HG03045 (cell line): Measurements from ENCODE around the gene AMPD3.

Source experiments
- ATAC-seq: cut with Tn5 transposase; IDR thresholded peaks from one replicate; pipeline ENCODE4 v1.9.1; 2021; ENCODE audit warnings: mild to moderate bottlenecking, moderate library complexity; ENCODE audit not compliant: unreplicated experiment

The AMPD3 gene

DNA sequence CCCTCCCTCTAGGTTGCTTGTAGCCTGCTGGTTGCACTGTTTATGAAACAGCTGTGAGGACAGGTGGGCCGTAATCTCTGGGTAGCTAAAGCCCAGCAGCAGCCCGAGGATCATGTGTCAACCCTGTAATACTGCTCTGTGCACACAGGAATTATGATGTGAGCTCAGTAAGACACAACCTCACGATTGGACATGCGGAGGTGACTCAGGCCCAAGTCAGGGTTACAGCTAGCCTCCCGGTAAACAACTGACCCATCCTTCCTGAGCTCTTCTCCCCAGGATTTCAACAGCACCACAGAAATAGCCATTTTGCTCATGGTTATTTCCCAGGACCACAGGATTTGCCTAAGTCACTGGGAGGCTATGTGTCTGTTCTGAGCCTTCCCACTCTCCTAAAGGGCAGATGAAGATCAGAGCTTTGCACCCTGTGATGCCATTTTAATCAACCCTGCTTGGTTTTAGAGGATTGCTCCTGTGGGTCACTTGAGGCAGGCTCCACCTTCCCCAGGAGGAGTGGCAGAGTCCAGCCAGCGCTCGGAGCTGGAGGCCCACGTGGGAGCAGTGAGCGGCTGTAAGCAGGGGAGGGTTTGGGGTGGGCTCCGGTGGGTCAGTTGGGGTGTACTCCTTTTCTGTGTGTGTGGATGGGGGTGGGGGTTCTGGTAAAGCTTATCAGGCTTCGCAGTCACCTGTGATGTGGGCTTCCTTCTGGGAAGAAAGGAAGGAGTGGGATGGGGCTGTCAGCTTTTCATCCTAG is at the start of gene AMPD3:
Gene AMPD3, plus strand, starts transcription at position 387 of the 754 bp plus-strand sequence. CDS start 6,256 bp downstream, outside the sequence.
- ATAC-seq: peak; percentile 28

DNA sequence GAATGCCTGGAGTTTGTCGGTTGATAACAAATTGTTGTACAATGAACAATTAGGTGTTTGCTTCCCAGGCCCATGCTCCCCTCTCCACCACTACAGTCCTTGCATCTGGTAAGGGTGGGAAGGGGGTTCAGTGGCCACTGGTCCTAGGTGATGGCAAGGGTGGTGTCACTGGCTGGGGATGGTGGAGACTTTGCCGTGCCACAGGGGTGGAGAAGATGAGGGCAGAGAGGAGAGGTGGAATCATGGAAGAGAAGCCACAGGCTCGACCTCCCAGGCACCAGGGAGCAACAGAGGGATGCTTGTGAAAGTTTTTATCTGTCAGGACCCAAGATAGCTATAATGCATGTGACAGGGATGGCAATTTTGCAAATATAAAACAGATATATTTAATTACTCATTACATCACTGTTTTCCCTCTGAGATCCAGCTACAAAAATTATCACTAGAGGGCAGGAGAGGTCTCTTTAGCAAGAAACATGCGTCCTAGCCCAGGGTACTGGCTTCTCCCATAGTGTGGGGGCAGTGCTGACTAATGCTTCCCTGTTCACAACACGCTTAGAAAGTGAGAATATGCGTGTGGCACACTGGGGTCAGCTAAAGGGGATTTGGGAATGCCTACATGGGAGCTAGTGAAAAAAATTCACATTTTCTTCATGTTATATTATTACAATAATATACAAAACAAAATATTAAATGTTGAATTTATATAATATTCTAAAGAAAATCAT is 49.0 kb upstream of the AMPD3 start:
- no peak for ATAC-seq

DNA sequence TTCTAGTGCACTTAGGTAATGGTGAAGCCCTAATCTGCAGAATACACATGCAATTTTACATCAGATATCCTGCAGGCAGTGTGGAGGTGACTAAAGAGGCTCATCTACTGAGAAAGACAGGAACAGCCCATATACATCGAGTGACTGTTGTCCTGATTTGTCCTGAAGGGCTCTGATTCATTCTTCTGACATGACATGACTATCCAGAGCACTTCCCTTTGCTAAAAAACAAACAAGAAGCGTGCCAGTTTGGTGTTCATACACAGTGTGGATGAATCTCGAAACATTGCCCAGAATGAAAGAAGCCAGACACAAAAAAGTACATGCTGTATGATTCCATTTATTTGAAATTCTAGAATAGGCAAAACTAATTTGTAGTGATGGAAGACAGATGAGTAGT is 48.0 kb upstream of the AMPD3 start:
- ATAC-seq: no peak

DNA sequence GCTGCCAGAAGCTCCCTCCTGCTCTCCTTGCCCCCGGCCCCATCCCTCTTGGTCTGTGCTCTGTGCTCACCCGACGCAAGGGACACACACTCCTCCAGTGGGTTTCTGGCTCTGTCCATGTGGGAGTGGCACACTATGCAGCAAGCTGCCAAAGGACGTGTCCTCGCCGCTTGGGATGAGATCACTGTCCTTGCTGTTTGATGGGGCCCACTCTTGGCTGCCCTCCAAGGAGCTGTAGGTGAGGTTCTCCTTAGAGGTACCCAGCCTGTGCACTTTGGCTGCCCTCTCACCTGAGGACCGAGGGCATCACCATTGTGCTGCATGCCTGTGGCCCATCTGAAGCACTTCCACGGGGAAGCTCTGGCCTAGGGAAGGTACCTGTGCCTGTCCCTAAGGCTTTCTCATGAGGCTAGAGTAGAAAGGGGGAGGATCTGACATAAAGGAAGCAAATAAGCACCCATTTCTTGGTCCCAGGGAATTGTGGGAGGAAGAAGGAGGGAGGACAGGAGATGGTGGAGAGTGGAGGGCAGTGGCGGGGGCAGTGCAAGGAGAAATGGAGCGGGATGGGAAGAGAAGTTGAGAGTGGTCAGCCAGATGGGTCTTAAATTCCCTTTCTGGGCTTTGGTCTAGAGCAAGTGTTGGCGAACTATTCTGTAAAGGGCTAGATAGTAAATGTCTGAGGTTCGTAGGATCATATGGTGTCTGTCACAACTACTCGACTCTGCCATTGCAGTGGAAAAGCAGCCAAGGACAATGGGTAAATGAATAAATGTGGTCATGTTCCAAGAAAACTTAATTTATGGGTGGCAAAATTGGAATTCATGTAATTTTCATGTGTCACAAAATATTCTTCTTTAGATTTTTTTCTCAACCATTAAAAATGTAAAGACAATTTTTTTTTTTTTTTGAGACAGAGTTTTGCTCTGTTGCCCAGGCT is 47.0 kb upstream of the AMPD3 start:
- no peak for ATAC-seq

DNA sequence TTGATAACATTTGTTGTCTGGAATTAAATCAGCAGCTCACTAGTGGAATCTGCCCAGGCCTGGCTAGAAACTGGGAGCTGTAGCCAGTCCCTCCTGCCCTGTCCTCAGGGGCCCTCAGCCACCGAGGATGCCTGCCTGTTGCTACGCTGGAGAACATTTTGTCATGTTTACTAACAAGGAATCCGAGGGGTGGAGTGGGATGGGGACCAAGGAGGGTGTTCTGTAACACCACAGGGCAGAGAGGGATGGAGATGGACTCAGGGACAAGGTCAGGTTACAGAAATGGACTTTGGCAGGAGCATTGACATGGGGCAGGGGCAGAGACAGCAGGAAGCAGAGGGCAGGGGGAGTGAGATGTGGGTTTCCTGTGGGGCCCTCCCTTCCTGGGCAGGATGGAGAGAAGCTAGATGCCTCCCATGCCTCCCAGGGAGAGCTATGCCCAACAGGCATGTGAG is 45.8 kb upstream of the AMPD3 start:
- ATAC-seq: no peak

DNA sequence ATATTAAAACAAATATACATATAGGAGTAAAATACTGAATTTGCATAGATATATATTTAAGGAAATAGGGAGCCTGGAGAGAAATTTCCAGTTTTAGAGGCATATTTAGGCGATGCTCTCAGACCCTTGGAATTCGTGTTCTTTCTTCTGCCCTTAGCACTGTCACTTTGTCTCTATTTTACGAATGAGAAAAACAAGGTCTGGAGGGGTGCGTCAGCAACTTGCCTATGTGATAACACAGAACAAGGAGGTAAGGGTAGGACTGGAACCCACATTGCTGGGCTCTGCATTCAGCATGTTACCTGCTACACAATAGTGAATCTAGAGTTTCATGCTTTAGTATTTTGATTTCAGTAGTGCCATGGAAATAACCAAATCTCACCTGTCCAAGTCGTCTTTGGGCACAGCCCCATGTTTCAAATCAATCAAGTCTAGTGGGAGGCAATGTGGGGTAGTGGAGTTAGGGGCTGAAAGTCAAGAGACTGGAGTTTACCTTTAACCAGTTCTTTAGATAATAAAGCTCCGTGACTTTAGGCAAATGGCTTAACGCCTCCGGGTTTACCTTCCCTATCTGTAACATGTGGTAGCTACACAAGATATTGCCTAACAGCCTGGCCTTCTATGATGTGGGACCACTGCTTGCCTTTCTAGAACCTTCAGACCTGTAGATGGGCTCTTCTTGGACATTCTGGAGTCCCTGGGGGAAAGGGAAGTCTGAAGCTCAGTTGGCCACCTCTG is 44.8 kb upstream of the AMPD3 start:
- ATAC-seq: no peak

DNA sequence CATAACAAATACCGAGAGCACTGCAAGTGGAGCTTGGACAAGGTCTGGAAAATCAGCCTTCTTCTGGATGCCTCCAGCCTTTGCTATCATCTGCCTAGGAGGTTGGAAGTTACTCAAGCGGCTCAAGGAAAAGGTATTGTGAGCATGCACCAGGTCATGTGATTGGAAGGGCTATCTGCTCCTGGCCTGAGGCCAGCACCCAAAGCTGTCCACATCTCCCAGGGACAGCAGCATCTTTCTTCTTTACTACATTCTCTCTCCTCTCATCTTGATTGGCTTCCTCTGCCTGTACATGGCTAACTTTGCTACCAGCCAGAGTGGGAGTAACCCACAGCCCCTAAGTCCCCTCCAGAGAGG is 44.2 kb upstream of the AMPD3 start:
- ATAC-seq: no peak

DNA sequence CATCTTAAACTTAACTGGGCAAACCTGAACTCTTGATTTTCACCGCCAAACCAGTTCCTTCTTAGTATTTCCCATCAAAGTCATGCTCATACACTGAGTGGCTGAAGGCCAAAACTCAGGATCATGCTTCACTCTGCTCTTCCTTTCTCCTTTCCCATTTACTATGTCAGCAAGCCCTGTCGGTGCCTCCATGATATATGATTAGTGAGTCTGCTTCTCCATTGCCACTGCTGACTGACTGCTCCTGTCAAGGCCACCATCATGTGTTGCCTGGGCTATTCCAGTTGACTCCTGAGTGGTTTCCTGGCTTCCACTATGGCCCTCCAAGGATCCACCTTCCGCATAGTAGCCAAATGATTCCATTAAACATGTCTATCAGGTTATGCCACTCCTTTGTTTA is 42.8 kb upstream of the AMPD3 start:
- no peak for ATAC-seq

DNA sequence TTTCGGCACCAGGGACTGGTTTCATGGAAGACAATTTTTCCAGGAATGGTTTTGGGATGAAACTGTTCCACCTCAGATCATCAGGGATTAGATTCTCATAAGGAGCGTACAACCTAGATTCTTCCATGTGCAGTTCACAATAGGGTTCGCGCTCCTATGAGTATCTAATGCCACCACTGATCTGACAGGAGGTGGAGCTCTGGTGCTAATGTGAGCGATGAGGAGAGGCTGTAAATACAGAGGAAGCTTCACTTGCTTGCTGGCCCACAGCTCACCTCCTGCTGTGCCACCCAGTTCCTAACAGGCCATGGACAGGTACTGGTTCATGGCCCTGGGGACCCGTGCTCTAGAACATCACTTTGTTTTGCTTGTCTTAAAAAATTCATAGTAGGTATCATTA is 41.8 kb upstream of the AMPD3 start:
- ATAC-seq: no peak

DNA sequence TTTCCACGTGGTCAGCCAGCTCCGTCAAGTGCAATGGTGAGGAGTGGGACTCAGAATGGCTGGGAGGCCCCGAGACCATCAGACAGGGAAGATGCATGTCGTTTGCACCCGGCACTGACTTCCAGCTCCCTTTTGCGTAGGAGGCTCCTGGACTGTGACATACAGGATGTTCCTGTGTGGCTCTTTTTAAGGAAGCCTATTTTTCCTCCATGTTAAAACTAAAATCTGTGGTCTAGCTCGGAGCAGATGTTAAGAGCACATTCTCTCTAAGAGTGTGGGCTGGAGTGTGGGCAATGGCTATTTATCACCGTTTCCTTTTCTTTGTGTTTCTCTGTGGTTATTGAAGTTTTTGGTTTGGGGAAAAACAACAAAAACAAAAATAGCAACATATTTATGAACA is 40.9 kb upstream of the AMPD3 start:
- ATAC-seq: no peak

DNA sequence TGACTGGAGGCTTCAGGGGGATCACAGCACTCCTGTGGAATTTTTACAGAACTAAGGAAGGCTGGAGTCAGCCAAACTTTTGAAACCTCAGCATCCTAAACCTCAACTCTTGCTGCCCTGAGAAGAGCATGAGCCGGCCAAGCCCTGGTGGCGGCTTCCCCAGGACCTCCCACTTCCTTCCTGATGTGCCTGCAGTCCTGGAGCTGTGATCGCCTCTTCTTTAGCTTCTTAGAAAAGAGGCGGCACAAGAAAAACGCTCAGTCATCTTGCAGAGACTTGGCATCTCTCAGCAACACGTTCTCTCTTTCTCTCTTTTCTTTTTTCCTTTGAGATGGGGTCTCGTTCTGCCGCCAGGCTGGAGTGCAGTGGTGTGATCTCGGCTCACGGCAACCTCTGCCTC is 40.4 kb upstream of the AMPD3 start:
- ATAC-seq: no peak

DNA sequence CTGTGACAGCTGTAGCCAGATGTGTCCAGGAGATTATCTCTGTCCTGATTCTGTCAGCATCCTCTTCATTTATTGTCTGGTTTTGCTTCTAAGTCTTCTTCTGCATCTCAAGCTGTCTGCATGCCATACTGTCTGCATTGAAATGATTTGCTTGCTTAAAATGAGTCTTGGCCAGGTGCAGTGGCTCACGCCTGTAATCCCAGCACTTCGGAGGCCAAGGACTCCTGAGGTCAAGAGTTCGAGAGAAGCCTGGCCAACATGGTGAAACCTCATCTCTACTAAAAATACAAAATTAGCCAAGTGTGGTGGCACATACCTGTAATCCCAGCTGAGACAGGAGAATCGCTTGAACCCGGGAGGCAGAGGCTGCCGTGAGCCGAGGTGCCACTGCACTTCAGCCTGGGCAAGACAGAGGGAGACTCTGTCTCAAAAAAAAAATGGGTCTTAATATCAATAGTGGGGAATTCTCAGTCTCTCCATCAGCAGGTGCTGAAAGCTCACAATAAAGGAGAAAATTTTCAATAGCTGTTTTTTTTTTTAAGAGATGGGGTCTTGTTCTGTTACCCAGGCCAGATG is 39.2 kb upstream of the AMPD3 start:
- no peak for ATAC-seq

DNA sequence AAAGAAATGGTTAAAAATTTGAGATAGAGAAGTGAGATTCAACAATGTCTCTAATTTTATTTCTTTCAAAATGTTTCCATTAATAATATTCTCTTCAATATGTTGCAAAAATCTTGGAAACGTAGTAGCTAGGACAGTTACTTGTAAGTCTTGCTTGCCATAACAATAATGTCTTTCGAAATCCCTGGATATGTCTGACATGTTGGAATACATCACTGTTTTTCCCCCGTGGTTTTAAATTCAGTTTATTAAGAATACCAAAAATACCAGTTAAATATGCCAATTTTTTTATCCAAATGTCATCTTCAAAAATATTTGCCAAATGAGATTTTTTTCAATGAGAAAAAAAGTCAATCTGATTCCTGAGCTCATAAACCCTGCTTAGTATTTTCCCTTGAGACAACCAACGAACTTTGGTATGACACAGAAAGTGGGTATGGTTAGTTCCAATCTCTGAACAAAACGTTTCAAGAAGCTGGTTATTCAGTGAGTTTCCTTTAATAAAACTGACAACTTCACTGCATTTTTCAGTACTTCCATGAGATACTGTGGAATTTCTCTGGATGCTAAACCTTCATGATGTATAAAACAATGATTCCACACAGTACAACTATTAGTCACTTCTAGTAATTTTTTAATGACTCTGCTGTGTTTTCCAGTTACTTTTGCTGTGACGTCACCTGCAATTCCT is 36.7 kb upstream of the AMPD3 start:
- ATAC-seq: no peak

DNA sequence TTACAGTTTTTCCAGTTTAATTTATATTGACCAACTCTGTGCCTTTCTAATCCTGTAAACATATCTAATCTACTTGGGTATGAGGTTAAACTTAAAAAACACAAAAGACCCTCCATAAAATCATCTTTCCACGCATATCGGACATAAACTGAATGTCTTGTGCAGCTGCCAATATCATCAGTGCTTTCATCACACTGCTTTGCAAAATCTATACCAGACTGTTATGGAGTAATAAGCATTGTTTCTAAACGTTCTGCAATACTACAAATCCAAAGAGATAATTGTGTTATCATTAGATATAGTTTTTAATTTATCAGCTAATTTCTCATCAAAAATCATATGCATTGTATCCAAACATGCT is 36.1 kb upstream of the AMPD3 start:
- ATAC-seq: no peak

DNA sequence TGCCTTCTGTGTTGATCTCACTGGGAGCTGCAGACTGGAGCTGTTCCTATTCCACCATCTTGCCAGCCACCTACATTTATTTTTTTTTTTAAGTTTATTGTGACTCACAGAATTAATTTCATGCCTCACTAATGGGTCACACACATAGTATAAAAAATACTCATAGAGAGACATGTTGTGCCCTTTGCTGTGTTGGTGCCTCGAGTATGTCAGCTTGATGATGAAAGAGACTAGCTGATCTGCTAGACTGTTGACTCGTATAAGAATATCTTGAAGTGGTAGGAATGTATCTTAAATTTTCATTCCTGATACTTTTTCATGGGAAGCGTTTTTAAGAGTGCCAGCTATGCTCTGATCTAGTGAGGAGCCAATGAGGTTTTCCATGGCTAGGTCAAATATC is 28.6 kb upstream of the AMPD3 start:
- no peak for ATAC-seq

DNA sequence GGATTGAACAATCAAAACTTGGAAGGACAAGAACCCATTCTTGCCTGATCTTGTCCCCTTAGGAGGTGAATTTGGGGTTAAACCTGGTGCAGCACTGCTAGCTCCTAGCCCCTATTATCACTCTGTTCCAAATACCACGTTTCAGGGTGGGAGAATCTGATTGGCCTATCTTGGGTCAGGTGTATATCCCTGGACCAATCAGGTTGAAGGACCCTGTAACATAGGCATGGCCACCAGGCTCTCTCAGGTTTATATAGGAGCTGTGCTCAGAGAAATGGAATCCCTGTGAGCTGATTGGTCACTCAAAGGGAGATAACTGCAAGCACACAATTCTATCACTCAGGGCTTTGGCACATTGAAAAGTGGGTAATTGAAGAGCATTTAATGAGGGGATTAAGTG is 26.6 kb upstream of the AMPD3 start:
- ATAC-seq: no peak

DNA sequence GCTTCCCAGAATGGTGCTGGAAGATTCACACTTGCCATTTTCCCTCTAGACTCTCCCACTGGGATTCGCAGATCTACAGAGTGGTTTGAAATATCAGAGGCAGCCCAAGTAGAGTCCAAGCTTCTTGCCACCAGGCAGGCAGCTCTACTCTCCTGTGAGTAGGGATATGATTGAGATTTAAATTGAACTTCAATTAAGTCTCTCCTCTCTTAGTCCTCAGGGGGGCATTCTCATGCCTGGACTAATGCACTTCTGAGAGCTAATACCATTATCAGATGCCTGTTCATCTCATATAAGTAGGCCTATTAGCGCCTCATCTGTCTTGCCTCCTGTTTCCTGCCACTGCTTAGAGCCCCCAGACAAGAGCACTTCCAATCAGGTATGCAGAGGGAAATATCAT is 25.5 kb upstream of the AMPD3 start:
- ATAC-seq: no peak

DNA sequence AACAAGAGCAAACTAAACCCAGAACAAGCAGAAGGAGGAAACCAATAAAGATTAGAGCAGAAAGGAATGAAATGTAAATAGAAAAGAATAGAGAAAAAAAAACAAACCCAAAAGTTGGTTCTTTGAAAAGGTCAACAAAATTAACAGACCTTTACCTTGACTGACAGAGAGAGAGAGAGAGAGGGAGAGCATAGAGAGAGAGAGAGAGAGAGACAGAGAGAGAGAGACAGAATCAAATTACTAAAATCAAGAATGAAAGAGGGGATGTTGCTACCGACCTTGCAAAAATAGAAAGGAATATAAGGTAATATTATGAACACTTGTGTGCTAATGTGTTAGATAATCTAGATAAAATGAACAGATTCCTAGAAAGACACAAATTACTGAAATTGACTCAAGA is 22.6 kb upstream of the AMPD3 start:
- no peak for ATAC-seq

DNA sequence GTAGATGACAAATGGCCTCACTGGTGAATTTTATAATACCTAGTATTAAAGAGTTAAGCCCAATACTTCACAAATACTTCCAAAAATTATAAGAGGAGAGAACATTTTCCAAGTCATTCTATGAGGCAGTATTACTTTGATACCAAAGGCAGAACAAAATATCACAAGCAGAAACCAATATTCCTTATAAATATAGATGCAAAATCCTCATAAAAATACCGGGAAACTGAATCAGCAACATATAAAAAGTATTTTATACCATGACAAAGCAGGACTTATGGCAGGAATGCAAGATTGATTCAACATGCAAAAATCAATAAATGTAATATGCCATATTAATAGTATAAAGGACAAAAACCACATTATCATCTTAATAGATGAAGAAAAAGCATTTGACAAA is 22.1 kb upstream of the AMPD3 start:
- ATAC-seq: no peak

DNA sequence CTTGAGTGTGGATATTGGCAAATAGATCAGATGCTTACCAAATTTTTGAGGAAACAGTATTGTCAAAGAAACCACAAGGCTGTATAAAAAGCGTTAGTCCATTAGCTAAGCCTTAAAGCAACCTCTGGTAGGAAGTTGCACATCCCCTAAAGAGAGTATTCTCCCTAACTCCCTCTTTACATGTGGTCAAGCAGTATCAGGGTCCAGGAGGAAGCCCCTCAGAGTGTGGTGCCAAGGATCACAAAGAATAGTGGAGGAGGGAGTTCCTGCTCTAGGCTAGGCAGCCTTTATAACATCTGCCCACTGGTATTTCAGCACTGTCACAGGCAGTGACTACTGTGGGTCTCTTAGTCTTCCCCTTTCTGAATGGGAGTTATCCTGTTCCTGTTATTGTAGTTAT is 18.8 kb upstream of the AMPD3 start:
- ATAC-seq: no peak
